NCI-H82 treated with DMSO at 0.1 percent for 48 hours (cell line): ENCODE results near the gene PHLPP1.
A peak's percentile ranks its signal among the peaks of the same experiment; 100 is the strongest.
"Not testable (repeated sequence)": the region's sequence is repeated elsewhere in the genome, so short reads cannot be mapped to it uniquely, and the experiment has no call there.

Source experiments
- DNase-seq: peaks from one replicate; lab custom pipeline; 2025; ENCODE audit not compliant: unreplicated experiment; lab: John Stamatoyannopoulos, UW

PHLPP1 gene

GRCh38 chr18:62717169-62717924 lies 2.0 kb downstream of the PHLPP1 start:
- DNase-seq, result peak; percentile 23

- no peak for DNase-seq
Measured at GRCh38 chr18:62717925-62718800, 2.8 kb downstream of the PHLPP1 start.

DNA sequence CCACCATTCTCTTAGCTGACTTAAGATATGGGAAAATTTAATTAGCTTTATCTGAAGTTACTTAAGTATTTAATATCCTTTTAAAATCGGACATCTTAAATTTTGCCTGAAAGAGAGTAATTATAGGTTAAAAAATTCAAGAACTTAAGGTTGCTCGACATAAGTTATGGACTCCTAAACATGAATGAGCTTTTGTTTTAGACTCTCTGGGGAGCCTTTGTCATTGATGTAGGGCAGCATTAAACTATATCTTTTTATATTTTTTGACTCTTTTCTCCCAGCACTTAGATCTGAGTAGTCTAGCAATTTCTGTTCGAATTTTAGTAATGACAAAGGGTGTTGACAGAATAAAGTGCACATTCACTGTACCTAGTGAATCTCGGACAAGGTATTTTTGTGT lies 4.7 kb downstream of the PHLPP1 start:
- no peak for DNase-seq

DNA sequence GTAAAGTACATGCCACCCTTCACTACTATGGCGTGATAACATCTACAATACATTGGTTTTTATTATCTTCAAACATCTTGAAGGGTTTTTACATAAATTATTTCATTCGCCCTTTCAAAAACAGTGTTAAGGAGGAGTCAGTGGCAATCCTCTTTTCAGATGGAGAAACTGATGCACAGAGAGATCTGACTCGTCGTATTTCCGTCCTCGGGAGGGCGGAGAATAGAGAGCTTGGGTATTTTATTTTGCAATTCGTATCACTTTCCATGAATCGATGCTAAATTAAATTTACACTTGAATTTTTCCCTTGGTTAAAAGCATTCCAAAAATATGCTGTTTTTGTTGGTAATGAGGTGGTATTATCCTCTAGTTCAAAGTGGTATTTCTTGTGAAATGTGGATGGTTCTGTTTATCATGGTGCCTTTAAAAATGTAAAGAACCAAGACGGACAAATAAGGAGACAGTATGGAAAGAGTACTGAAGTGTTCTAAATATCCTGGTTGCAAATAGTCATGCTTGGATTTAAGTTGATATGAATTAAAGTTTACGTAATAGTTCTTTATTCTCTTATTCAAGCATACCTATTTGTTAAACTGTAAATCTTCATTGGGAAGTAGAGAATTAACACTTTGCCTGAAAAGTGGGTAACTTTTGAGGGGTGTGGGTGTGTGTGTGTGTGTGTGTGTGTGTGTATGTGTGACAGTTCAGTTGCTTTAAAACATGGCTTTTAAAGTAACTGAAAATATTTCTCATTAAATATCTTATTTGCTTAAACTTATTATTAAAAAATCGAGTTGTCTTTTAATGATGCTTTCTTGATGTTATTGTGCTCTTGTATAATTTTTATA lies 5.6 kb downstream of the PHLPP1 start:
- no peak for DNase-seq

GRCh38 chr18:62721839-62722795 lies 6.8 kb downstream of the PHLPP1 start:
- DNase-seq, result peak; percentile 24

DNA sequence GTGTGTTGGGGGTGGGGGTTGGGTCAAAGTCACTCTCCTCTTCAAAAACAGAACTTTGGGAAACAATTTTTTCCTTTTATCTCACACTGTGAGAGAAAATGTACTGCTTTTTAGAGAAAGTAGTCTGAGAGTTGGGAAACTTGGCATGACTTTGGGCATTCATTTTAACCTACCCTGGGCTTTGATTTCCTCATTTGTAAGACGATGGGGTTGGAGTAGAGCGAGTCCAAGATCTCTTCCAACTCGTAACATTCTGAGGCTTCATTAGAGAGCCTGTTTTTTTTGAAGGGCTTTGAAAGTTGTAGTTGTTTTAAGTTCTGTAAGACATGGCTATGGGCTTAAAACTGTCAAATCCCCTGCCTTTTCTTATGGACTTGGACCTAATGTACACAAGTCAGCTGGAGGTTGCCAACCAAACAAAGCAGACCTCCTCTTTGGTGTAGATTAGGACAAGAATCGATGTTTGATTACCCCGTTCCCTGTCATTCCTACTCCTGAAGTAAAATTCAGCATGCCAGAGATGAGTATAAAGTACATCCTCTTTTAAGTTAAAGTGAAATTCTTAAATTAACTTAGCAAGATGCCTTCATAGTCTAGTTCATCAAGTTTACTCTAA lies 8.4 kb downstream of the PHLPP1 start:
- DNase-seq, result no peak

DNA sequence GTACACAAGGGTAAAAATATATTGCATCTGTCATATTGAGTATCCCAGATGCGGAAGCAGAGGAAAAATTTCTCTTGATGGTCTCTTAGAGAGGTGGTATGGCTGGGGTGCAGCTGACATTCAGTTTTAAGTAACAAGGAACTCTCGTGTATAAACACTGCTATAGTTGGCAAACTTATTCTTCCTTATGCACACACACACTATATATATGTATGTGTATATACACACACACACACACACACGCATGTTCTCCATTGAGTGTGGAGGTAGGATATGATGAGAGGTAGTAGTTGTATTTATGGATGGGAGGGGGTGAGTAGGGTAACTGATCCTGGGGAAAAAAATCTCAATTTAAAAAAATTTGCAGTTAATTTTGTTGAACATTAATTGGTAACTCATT lies 10.6 kb downstream of the PHLPP1 start:
- no peak for DNase-seq

GRCh38 chr18:62728254-62728653 lies 12.9 kb downstream of the PHLPP1 start:
- no peak for DNase-seq

- DNase-seq, result no peak
Measured at GRCh38 chr18:62729487-62730386, 14.4 kb downstream of the PHLPP1 start.

DNA sequence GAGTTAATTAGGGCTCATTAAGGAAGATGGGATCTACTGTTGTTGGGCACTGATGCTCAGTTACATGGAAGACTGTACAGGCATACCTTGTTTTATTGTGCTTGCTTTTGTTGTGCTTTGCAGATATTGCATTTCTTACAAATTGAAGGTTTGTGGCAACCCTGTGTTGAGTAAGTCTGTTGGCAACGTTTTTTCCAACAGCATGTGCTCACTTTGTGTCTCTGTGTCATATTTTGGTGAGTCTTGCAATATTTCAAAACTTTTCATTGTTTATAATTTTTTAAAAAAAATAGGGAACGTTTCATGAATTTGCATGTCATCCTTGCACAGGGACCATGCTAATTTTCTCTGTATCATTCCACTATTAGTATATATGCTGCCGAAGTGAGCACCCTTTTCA lies 15.6 kb downstream of the PHLPP1 start:
- no peak for DNase-seq

- DNase-seq, result no peak
Measured at GRCh38 chr18:62732617-62733016, 17.3 kb downstream of the PHLPP1 start.

DNA sequence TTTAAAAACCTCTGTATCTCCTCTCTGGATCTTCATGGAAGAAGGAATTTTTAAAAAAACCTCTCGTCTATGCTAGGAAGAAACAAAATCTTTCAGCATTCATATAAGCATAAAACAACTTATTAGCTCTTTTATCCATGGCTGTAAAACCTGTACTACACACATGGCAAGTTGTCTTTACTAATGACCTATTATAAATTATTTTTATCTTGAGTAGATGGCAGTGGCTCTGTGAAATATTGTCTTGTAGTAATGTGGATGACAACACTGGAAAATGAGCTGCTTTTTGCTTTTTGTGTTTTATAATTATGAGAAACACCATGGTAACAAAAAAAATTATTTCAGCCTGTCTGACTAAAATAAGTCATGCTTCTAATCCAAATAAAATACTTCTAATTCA lies 18.9 kb downstream of the PHLPP1 start:
- DNase-seq, result no peak

DNA sequence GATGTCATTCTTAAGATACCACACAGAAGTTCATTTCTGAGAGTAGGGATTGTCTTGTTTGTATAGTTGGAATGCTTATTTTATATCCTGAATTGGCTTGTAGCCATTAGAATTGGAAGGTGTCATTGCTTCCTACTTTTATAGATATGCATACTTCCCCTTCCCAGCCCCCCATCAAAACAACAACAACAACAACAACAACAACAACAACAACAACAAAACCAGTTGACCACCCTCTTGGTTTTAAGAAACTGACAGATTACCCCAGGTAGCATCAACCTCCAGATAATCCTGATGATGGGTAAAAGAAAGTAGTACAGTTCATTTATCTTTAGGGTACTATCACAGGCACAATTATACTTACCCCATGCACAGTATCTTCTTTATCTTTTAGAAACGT lies 20.0 kb downstream of the PHLPP1 start:
- no peak for DNase-seq

DNA sequence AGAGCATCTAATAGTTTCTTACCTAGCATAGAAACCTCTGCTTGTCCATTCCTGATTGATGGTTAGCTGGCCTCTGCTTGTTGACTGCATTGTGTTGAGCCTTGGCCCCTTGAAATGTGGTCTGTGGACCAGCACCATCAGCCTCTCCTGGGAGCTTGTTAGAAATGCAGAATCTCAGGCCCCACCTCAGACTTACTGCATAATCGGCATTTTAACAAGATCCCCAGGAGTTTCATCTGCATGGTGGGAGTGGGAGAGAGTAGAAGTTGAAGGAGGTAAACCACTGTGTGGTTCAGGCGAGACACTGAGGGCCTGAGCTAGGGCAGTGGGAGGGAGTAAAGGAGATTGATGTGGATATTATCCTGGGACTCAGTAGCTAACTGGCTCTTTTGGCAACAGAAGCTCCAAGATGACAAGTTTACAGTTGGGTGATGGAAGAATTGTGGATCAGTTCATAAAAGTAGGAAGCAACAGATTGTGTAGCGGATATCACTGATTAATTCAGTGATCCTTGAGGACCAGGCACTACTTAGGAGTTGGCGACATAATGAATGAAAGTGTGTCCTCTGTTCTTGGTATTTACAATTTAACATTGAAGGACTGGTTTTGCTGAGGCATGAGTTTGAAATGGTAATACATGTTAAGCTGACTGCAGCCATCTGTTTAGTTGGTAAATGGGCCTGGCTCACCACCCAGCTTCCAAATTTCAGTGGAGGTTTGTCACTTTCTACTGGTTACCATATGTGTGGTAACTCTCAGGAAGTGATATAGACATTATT lies 20.9 kb downstream of the PHLPP1 start:
- DNase-seq, result no peak

GRCh38 chr18:62737241-62737873 lies 22.0 kb downstream of the PHLPP1 start:
- DNase-seq, result no peak

DNA sequence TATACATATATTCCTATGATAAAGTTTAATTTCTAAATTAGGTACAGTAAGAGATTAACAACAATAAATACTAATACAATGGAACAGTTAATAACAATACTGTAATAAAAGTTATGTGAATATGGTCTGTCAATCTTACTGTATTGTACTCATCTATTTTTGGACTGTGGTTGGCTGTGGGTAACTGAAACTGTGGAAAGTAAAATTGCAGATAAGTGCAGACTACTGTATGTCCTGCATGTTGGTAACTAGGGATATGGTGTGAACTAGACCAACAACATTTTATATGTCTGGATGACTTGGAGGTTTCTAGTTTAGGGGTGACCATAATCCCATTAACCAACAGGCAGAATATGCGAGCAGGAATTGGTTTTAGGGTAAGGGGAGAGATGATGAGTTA lies 23.3 kb downstream of the PHLPP1 start:
- no peak for DNase-seq

DNA sequence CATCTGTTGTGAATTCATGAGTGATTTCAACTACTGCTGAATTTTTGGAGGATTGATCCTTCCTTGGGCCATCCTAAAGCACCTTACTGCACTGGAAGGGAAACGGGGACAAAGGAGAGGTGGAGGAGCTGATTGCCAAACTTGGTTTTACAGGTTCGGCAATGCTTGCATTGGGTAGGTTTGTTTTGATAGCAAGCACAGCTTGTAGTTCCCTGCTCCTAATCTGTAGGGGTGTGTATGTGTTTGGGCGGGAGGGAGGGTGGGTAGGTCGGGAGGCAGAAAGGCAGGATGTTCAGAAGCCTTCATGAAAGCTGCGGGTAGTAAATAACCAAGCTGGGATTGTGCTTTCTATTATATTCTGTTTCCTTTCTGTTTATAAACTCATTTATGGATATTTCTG lies 24.6 kb downstream of the PHLPP1 start:
- no peak for DNase-seq

- DNase-seq, result not testable (repeated sequence)
Measured at GRCh38 chr18:62740650-62741049, 25.3 kb downstream of the PHLPP1 start.
